Breast epithelium (tissue), 3 donors: ENCODE measurements around the gene TEX264.

Experiments
- CTCF ChIP-seq, 3 donors: fragments of 450-650 bp; IDR thresholded peaks; one replicate each; pipeline ENCODE4 v1.5.1; 2016 to 2017; ENCODE audit warnings: antibody characterized with exemption in 3 of 3, mild to moderate bottlenecking in 3 of 3, moderate library complexity in 3 of 3
- POLR2AphosphoS5 ChIP-seq, 3 donors: sonication (generic); formaldehyde crosslinking; IDR thresholded peaks; one replicate each; pipeline ENCODE4 v1.6.1; 2017; ENCODE audit warnings: antibody characterized with exemption in 3 of 3

GRCh38 chr3:51715231-51715976 is 44.4 kb downstream of the TEX264 start:
- TF ChIP-seq CTCF (IDR thresholded peaks at IDR 0.05) (no peak), POLR2AphosphoS5 (IDR thresholded peaks at IDR 0.05) (no peak)
